ENCODE data around the gene RAB23.

RAB23 gene

DNA sequence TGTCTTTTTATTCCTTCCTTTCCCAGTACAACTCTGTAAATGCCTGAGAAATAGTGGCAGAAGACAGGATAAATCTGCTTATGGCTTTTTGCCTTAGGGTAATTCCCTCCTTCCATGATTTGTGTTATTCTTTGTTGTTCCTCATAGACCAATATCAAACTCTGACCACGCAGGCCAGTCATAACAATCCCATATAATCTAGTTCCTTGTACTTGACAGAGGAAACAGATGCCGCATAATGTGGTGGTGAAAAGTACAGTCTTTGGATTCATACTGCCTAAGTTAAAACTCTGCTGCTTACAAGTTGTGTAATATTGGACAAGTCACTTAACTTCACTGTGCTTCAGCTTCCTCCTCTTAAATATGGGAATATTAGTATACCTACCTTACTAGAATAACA lies 58.2 kb downstream of the RAB23 start:
- no peaks in the 10 kb centered on the region for H3F3A ChIP-seq (ENCODE audit: insufficient read depth, low read length)
- H3K9me2 ChIP-seq (ENCODE audit: low read depth, low read length), result no peaks in the 10 kb centered on the region
- no peaks in the 10 kb centered on the region for H3K79me2 ChIP-seq (ENCODE audit: insufficient read depth, low read length)
- peaks cover 47% of the 10 kb centered on the region for H3K36me3 ChIP-seq (ENCODE audit: insufficient read depth, low read length)
- H3K4me3 ChIP-seq (ENCODE audit: low read depth, low read length, poor library complexity, severe bottlenecking), result no peak overlapping the region
- H3K4me1 ChIP-seq (ENCODE audit: insufficient read depth, low read length, severe bottlenecking), result no peaks in the 10 kb centered on the region
- H3K27me3 ChIP-seq (ENCODE audit: insufficient read depth, low read length), result no peaks in the 10 kb centered on the region
- H3K9ac ChIP-seq (ENCODE audit: low read length), result no peak overlapping the region
- H4K20me1 ChIP-seq (ENCODE audit: insufficient read depth, low read length), result no peaks in the 10 kb centered on the region
- no peak overlapping the region for H3K4me2 ChIP-seq (ENCODE audit: low read length)
- no peak overlapping the region for H2AFZ ChIP-seq (ENCODE audit: low read length)
- TF ChIP-seq CTCF (IDR thresholded peaks at IDR 0.05; ENCODE audit: low read length) (no peak), EZH2 (IDR thresholded peaks at IDR 0.05; ENCODE audit: borderline replicate concordance, low read length) (no peak)
- H3K27ac ChIP-seq (ENCODE audit: low read depth, low read length, poor library complexity, severe bottlenecking), result no peak overlapping the region
- H3K9me3 ChIP-seq (ENCODE audit: low read length), result no peaks in the 10 kb centered on the region

GRCh38 chr6:57162516-57162915 lies 59.6 kb downstream of the RAB23 start:
- peaks cover 45% of the 10 kb centered on the region for H3K36me3 ChIP-seq (ENCODE audit: insufficient read depth, low read length)
- H3K4me1 ChIP-seq (ENCODE audit: insufficient read depth, low read length, severe bottlenecking), result no peaks in the 10 kb centered on the region
- no peaks in the 10 kb centered on the region for H3K79me2 ChIP-seq (ENCODE audit: insufficient read depth, low read length)
- TF ChIP-seq EZH2 (IDR thresholded peaks at IDR 0.05; ENCODE audit: borderline replicate concordance, low read length) (no peak), CTCF (IDR thresholded peaks at IDR 0.05; ENCODE audit: low read length) (no peak)
- H3K9ac ChIP-seq (ENCODE audit: low read length), result no peak overlapping the region
- H3K4me3 ChIP-seq (ENCODE audit: low read depth, low read length, poor library complexity, severe bottlenecking), result no peak overlapping the region
- no peaks in the 10 kb centered on the region for H3F3A ChIP-seq (ENCODE audit: insufficient read depth, low read length)
- H3K27ac ChIP-seq (ENCODE audit: low read depth, low read length, poor library complexity, severe bottlenecking), result no peak overlapping the region
- no peaks in the 10 kb centered on the region for H3K9me3 ChIP-seq (ENCODE audit: low read length)
- no peaks in the 10 kb centered on the region for H4K20me1 ChIP-seq (ENCODE audit: insufficient read depth, low read length)
- no peak overlapping the region for H2AFZ ChIP-seq (ENCODE audit: low read length)
- no peaks in the 10 kb centered on the region for H3K27me3 ChIP-seq (ENCODE audit: insufficient read depth, low read length)
- no peaks in the 10 kb centered on the region for H3K9me2 ChIP-seq (ENCODE audit: low read depth, low read length)
- H3K4me2 ChIP-seq (ENCODE audit: low read length), result no peak overlapping the region

- H3K9ac ChIP-seq (ENCODE audit: low read length), result no peak overlapping the region
- no peaks in the 10 kb centered on the region for H3K9me2 ChIP-seq (ENCODE audit: low read depth, low read length)
- no peaks in the 10 kb centered on the region for H3K9me3 ChIP-seq (ENCODE audit: low read length)
- TF ChIP-seq EZH2 (IDR thresholded peaks at IDR 0.05; ENCODE audit: borderline replicate concordance, low read length) (no peak), CTCF (IDR thresholded peaks at IDR 0.05; ENCODE audit: low read length) (no peak)
- no peak overlapping the region for H3K4me3 ChIP-seq (ENCODE audit: low read depth, low read length, poor library complexity, severe bottlenecking)
- no peaks in the 10 kb centered on the region for H3F3A ChIP-seq (ENCODE audit: insufficient read depth, low read length)
- no peaks in the 10 kb centered on the region for H3K27me3 ChIP-seq (ENCODE audit: insufficient read depth, low read length)
- H3K4me1 ChIP-seq (ENCODE audit: insufficient read depth, low read length, severe bottlenecking), result no peaks in the 10 kb centered on the region
- H2AFZ ChIP-seq (ENCODE audit: low read length), result no peak overlapping the region
- peaks cover 42% of the 10 kb centered on the region for H3K36me3 ChIP-seq (ENCODE audit: insufficient read depth, low read length)
- no peak overlapping the region for H3K4me2 ChIP-seq (ENCODE audit: low read length)
- no peaks in the 10 kb centered on the region for H4K20me1 ChIP-seq (ENCODE audit: insufficient read depth, low read length)
- no peaks in the 10 kb centered on the region for H3K79me2 ChIP-seq (ENCODE audit: insufficient read depth, low read length)
- H3K27ac ChIP-seq (ENCODE audit: low read depth, low read length, poor library complexity, severe bottlenecking), result no peak overlapping the region
These were observed 60.1 kb downstream of the RAB23 start for GRCh38 chr6:57162028-57162427.

Measured in OCI-LY1 (cell line).